ENCODE data around the gene RAPGEF5.

Gene RAPGEF5

GRCh38 chr7:22394739-22395138, 37.8 kb upstream of the RAPGEF5 start:
- Histone ChIP-seq H3K9ac (ENCODE audit: low read length) (no peak overlapping the region), H3K27me3 (ENCODE audit: control insufficient read depth, insufficient read depth, low read length) (no peaks in the 10 kb centered on the region), H3K4me3 (ENCODE audit: low read length) (no peak overlapping the region), H3K27ac (ENCODE audit: low read depth, low read length) (no peak overlapping the region), H3K36me3 (ENCODE audit: control insufficient read depth, insufficient read depth, low read length) (no peaks in the 10 kb centered on the region), H3K4me1 (ENCODE audit: control insufficient read depth, insufficient read depth, low read length) (no peaks in the 10 kb centered on the region)

DNA sequence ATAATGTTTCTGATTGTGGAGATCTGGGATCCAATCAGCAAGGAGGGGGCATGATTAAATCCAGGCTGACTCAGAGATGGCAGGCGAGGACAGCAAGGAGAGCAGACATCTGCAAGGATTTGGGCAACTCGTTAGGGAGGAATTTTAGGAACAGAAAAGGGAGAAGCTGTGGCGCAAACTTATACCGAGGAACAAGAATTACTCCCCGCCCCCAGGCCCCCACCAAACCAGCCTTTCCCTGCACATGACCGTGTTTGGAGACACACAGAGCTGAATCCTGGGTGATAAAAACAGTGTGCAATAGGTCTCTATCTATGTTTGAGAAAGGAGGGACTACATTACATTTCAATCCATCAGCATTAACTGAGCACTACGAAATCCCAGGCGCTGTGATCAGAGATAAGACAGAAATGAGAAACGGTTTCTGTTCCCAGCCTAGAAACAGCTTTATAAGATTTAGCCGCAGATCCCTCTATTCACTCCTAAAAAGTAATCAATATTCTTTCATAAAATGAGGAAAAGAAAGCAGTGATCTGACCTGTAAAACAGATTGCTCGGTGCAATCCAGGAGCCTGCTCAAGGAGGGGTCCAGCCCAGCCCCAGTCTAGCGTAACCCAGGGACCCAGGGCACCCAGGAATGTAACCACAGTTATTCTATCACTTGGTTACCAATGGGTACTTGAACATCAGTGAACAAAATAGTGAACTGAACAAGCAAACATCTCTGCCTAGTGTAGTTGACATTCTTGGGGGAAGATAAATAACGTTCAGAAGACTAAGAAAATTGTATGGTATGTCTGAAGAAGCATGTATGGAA, 37.2 kb upstream of the RAPGEF5 start:
- H3K4me1 ChIP-seq (ENCODE audit: control insufficient read depth, insufficient read depth, low read length) = no peaks in the 10 kb centered on the region
- H3K36me3 ChIP-seq (ENCODE audit: control insufficient read depth, insufficient read depth, low read length) = no peaks in the 10 kb centered on the region
- no peak overlapping the region for H3K4me3 ChIP-seq (ENCODE audit: low read length)
- no peak overlapping the region for H3K9ac ChIP-seq (ENCODE audit: low read length)
- H3K27me3 ChIP-seq (ENCODE audit: control insufficient read depth, insufficient read depth, low read length) = no peaks in the 10 kb centered on the region
- H3K27ac ChIP-seq (ENCODE audit: low read depth, low read length) = no peak overlapping the region

- H3K4me1 ChIP-seq (ENCODE audit: control insufficient read depth, insufficient read depth, low read length) = no peaks in the 10 kb centered on the region
- H3K27ac ChIP-seq (ENCODE audit: low read depth, low read length) = no peak overlapping the region
- no peak overlapping the region for H3K4me3 ChIP-seq (ENCODE audit: low read length)
- no peaks in the 10 kb centered on the region for H3K27me3 ChIP-seq (ENCODE audit: control insufficient read depth, insufficient read depth, low read length)
- no peaks in the 10 kb centered on the region for H3K36me3 ChIP-seq (ENCODE audit: control insufficient read depth, insufficient read depth, low read length)
- H3K9ac ChIP-seq (ENCODE audit: low read length) = no peak overlapping the region
These were observed 33.6 kb upstream of the RAPGEF5 start for GRCh38 chr7:22390516-22390915.

DNA sequence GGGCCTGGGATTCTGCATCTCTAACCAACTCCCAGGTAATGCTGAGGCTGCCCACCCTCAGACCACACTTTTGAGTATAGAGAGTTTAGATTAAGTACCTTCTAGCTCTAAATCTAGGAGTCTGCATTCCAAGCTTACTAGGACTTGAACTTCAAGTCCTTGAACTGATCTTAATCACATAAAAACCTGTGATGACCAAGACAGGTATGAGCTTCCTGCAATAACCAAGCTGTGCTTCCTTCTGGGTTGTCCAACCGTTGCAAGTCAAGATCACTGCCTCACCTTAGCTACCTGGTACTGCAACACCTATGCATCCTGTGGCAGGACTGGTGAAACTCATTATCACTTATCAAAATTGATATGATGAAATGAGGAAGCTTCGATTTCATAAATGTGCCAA, 32.9 kb upstream of the RAPGEF5 start:
- Histone ChIP-seq H3K36me3 (ENCODE audit: control insufficient read depth, insufficient read depth, low read length) (no peaks in the 10 kb centered on the region), H3K27ac (ENCODE audit: low read depth, low read length) (no peak overlapping the region), H3K4me1 (ENCODE audit: control insufficient read depth, insufficient read depth, low read length) (no peaks in the 10 kb centered on the region)

DNA sequence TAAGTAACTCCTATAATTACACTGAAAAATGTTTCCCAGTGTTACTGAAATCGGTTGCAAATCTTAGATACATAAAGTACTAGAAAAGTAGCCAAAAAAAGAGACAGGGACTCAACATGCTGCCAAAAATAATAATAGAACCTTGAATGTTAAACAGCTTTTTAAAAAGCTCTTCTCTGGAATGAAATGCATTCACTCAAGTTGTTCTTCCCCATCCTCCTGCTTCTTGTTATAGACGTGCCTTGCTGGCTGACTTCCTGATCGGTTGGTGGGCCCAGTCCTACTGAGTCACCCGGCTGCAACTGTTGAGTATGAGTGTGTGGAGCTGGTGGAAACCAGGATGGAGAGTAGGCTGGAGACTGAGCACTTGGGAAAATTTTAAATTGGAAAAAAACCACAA, 30.6 kb upstream of the RAPGEF5 start:
- no peak overlapping the region for H3K27ac ChIP-seq (ENCODE audit: low read depth, low read length)
- no peaks in the 10 kb centered on the region for H3K27me3 ChIP-seq (ENCODE audit: control insufficient read depth, insufficient read depth, low read length)
- no peaks in the 10 kb centered on the region for H3K36me3 ChIP-seq (ENCODE audit: control insufficient read depth, insufficient read depth, low read length)
- no peak overlapping the region for H3K4me3 ChIP-seq (ENCODE audit: low read length)
- H3K4me1 ChIP-seq (ENCODE audit: control insufficient read depth, insufficient read depth, low read length) = no peaks in the 10 kb centered on the region
- no peak overlapping the region for H3K9ac ChIP-seq (ENCODE audit: low read length)

More for the DNA sequence above, 32.9 kb upstream of the RAPGEF5 start:
- H3K4me3 ChIP-seq (ENCODE audit: low read length) = no peak overlapping the region
- H3K9ac ChIP-seq (ENCODE audit: low read length) = no peak overlapping the region
- H3K27me3 ChIP-seq (ENCODE audit: control insufficient read depth, insufficient read depth, low read length) = no peaks in the 10 kb centered on the region

DNA sequence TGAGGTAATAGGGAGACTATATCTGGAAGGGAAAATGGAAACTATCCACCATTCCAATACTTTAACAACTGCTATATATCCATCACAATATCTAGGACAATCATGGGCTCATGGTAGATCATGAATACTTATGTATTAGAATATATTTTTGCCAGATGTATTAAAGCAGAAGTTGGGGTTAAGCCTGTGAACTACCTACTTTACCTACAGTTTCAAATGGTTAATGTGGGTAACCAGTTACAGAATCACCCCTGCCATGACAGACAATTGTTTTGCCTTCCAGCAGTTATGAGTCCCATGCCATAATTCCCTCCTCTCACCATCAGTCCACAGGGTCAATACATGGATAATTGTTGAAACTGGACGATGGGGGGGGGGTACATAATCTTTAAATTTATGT, 29.9 kb upstream of the RAPGEF5 start:
- no peak overlapping the region for H3K27ac ChIP-seq (ENCODE audit: low read depth, low read length)
- H3K4me3 ChIP-seq (ENCODE audit: low read length) = no peak overlapping the region
- no peaks in the 10 kb centered on the region for H3K27me3 ChIP-seq (ENCODE audit: control insufficient read depth, insufficient read depth, low read length)
- no peaks in the 10 kb centered on the region for H3K4me1 ChIP-seq (ENCODE audit: control insufficient read depth, insufficient read depth, low read length)
- H3K9ac ChIP-seq (ENCODE audit: low read length) = no peak overlapping the region
- no peaks in the 10 kb centered on the region for H3K36me3 ChIP-seq (ENCODE audit: control insufficient read depth, insufficient read depth, low read length)

DNA sequence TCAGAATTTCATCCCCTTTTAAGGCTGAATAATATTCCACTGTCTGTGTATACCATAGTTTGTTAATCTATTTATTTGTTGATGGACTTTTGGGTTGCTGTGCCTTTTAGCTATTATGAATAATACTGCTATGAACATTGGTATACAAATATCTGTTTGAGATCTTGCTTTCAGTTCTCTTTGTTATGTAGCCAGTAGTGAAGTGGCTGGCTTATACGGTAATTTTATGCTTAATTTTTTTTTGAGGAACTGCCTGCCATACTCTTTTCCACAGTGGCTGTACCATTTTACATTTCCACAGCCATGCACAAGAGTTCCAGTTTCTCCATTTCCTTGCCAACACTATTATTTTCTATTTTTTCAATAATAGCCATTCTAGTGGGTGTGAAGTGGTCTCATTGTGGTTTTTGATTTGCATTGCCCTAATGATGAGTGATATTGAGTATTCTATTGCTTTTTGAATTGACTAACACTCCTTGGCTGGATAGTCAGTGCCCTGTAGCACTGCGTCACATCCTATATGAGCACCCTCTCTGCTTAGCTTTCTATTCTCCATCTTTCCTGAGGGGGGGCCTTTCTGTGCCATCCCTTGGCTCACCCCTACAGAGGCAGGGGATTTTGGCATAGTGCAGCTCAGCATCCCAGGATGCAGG, 29.4 kb upstream of the RAPGEF5 start:
- Histone ChIP-seq H3K4me3 (ENCODE audit: low read length) (no peak overlapping the region), H3K4me1 (ENCODE audit: control insufficient read depth, insufficient read depth, low read length) (no peaks in the 10 kb centered on the region), H3K27ac (ENCODE audit: low read depth, low read length) (no peak overlapping the region), H3K27me3 (ENCODE audit: control insufficient read depth, insufficient read depth, low read length) (no peaks in the 10 kb centered on the region), H3K9ac (ENCODE audit: low read length) (no peak overlapping the region), H3K36me3 (ENCODE audit: control insufficient read depth, insufficient read depth, low read length) (no peaks in the 10 kb centered on the region)

DNA sequence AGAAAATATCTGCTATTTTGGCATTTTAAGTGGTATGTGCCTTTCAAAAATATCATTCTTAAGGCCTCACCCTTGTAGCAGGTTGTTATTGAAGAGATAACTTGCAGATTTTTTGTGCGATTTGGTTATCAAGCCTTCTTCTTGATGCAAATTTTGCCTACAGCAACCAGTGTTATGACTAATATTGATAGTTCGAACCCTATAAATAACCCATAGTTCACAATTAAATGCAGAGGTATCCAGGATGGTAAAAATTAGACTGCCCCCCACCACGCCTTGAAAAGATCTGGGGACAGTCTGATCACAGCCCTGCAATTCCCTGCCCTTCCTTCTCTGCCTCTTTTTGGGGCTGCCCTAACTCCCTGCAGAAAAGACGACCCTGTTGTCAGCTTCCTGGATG, 28.4 kb upstream of the RAPGEF5 start:
- Histone ChIP-seq H3K27me3 (ENCODE audit: control insufficient read depth, insufficient read depth, low read length) (no peaks in the 10 kb centered on the region), H3K36me3 (ENCODE audit: control insufficient read depth, insufficient read depth, low read length) (no peaks in the 10 kb centered on the region), H3K4me3 (ENCODE audit: low read length) (no peak overlapping the region), H3K27ac (ENCODE audit: low read depth, low read length) (no peak overlapping the region), H3K9ac (ENCODE audit: low read length) (no peak overlapping the region), H3K4me1 (ENCODE audit: control insufficient read depth, insufficient read depth, low read length) (no peaks in the 10 kb centered on the region)

DNA sequence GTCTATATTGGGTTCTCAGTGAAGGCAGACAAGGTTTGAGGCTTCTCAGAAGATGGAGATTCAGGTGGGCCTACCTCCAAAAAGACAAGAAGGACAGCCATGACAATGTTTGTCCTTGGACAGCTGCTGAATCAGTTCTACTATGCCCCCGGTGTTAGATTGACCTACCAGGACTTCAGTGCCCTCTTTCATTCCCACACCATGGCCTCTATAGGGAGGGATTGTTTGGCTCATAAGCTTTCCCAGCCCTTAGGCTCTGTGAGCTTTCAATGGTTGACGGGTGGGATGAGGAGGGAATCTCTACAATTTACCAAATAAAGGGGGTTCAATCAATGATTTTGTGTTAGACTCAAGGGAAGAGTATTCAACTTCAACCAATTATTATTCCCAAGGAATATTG, 23.4 kb upstream of the RAPGEF5 start:
- no peaks in the 10 kb centered on the region for H3K36me3 ChIP-seq (ENCODE audit: control insufficient read depth, insufficient read depth, low read length)
- H3K27me3 ChIP-seq (ENCODE audit: control insufficient read depth, insufficient read depth, low read length) = no peaks in the 10 kb centered on the region
- no peak overlapping the region for H3K27ac ChIP-seq (ENCODE audit: low read depth, low read length)
- H3K9ac ChIP-seq (ENCODE audit: low read length) = no peak overlapping the region
- no peaks in the 10 kb centered on the region for H3K4me1 ChIP-seq (ENCODE audit: control insufficient read depth, insufficient read depth, low read length)
- no peak overlapping the region for H3K4me3 ChIP-seq (ENCODE audit: low read length)

DNA sequence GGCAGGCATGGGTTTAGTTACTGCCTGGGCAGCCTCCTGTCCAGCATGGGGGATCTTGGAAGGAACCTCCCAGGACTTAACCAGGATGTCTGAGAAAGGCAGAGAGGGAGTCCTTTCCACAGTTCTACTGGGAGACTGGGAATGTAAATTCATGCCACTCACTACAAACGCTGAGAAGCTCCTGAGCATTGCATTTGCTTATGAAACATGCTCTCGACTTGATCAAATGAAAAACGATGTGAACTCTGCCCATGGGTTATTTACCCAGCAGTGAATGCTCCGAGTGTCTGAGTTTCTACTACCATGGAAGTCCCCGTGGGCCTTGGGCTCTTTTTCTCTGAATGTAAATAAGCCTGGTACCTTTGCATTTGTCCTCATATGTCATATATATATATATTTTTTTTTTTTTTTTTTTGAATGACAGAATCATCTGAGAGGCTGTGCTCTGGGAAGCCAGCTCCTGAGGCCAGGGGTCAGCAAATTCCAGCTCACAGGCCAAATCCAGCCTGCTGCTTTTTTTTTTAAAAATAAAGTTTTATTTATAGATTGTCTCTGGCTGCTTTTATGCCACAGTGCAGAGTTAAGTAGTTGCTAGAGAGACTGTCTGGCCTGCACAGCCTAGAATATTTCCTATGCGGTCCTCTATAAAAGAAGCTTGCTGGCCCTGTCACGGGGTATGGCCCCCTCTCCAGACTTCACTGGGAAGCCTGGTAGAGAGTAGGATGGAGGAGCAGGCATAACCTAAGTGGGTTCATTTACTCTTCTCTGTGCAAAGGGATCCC, 21.4 kb upstream of the RAPGEF5 start:
- no peak overlapping the region for H3K27ac ChIP-seq (ENCODE audit: low read depth, low read length)
- no peaks in the 10 kb centered on the region for H3K4me1 ChIP-seq (ENCODE audit: control insufficient read depth, insufficient read depth, low read length)

GRCh38 chr7:22377703-22378102, 20.7 kb upstream of the RAPGEF5 start:
- Histone ChIP-seq H3K9ac (ENCODE audit: low read length) (no peak overlapping the region), H3K27ac (ENCODE audit: low read depth, low read length) (no peak overlapping the region), H3K27me3 (ENCODE audit: control insufficient read depth, insufficient read depth, low read length) (peaks cover 3% of the 10 kb centered on the region), H3K4me3 (ENCODE audit: low read length) (no peak overlapping the region), H3K4me1 (ENCODE audit: control insufficient read depth, insufficient read depth, low read length) (no peaks in the 10 kb centered on the region), H3K36me3 (ENCODE audit: control insufficient read depth, insufficient read depth, low read length) (no peaks in the 10 kb centered on the region)

More for the DNA sequence above, 21.4 kb upstream of the RAPGEF5 start:
- no peaks in the 10 kb centered on the region for H3K36me3 ChIP-seq (ENCODE audit: control insufficient read depth, insufficient read depth, low read length)
- no peak overlapping the region for H3K9ac ChIP-seq (ENCODE audit: low read length)
- no peak overlapping the region for H3K4me3 ChIP-seq (ENCODE audit: low read length)
- peaks cover 3% of the 10 kb centered on the region for H3K27me3 ChIP-seq (ENCODE audit: control insufficient read depth, insufficient read depth, low read length)

DNA sequence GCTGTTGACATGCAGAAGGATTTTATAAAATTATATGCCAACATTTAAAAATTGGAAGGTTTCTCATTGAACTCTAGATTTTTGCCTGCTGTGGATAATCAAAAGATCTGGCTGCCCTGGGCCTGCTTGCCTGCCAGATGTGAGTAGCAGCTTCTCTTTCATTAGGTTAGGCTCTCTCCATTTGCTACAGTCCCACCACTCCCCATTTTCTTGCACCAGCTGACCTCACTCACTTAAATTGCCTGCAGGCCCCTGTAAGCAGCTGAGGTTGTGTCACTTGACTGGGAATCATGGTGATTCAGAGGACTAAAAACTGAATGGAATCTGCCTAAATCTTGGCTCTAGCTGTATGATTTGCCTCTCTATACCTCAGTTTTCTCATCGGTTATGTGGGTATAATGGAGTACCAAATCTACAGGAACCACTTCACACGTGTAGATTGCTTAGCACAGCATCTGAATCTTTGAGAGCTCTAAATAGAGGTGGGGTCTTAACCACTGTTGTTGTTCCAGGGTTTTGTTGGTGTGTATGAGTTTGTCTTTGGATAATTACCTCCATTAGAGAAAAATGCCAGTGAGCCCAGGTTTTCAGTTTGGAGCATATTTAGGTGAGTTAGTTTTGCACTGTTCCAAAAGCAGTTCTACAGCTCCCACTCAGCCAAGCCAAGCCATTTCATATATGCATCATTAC, 18.6 kb upstream of the RAPGEF5 start:
- no peak overlapping the region for H3K4me3 ChIP-seq (ENCODE audit: low read length)
- H3K27me3 ChIP-seq (ENCODE audit: control insufficient read depth, insufficient read depth, low read length) = peaks cover 3% of the 10 kb centered on the region
- H3K27ac ChIP-seq (ENCODE audit: low read depth, low read length) = no peak overlapping the region
- H3K4me1 ChIP-seq (ENCODE audit: control insufficient read depth, insufficient read depth, low read length) = no peaks in the 10 kb centered on the region
- no peaks in the 10 kb centered on the region for H3K36me3 ChIP-seq (ENCODE audit: control insufficient read depth, insufficient read depth, low read length)
- no peak overlapping the region for H3K9ac ChIP-seq (ENCODE audit: low read length)

Measured in rectal smooth muscle tissue (tissue), 1 donor.